DOHH2 (cell line): ENCODE results near the gene VILL.

Experiments
- EZH2phosphoT487 ChIP-seq: fragments of 200-600 bp; sonication (generic); IDR thresholded peaks from 2 replicates; pipeline ENCODE4 v1.6.1; 2017; ENCODE audit warnings: borderline replicate concordance, mild to moderate bottlenecking, antibody characterized with exemption, low read length, moderate library complexity, mixed read lengths
- TF ChIP-seq, protein P1 (sequence below): fragments of 200-600 bp; sonication (generic); IDR thresholded peaks from one replicate; pipeline ENCODE4 v1.5.1; 2014; ENCODE audit warnings: antibody characterized with exemption, mild to moderate bottlenecking, low read depth, low read length; ENCODE audit not compliant: poor library complexity, severe bottlenecking

DNA sequence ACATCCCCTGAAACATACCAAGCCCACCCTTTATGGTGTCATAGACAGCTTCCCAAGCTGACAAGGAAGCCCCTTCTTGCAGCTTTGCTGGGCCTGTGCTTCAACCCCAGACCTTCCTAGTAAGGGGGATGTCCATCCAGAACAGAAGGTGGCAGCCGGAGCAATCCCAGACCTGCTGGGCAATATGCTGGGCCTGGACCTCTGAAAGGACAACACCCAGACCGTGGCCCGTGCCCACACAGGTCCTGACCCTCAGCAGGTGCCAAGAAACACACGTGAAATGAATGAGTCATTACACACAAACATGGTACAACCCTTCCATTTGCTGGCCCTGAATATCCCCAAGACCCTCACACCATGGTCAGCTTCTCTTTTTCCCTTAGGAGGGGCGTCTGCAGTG, 19.8 kb upstream of the VILL start:
- TF ChIP-seq, protein P1, sequence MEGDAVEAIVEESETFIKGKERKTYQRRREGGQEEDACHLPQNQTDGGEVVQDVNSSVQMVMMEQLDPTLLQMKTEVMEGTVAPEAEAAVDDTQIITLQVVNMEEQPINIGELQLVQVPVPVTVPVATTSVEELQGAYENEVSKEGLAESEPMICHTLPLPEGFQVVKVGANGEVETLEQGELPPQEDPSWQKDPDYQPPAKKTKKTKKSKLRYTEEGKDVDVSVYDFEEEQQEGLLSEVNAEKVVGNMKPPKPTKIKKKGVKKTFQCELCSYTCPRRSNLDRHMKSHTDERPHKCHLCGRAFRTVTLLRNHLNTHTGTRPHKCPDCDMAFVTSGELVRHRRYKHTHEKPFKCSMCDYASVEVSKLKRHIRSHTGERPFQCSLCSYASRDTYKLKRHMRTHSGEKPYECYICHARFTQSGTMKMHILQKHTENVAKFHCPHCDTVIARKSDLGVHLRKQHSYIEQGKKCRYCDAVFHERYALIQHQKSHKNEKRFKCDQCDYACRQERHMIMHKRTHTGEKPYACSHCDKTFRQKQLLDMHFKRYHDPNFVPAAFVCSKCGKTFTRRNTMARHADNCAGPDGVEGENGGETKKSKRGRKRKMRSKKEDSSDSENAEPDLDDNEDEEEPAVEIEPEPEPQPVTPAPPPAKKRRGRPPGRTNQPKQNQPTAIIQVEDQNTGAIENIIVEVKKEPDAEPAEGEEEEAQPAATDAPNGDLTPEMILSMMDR: no peak
- no peak for TF ChIP-seq EZH2phosphoT487
